ENCODE data around the gene COL4A1.

Gene COL4A1

DNA sequence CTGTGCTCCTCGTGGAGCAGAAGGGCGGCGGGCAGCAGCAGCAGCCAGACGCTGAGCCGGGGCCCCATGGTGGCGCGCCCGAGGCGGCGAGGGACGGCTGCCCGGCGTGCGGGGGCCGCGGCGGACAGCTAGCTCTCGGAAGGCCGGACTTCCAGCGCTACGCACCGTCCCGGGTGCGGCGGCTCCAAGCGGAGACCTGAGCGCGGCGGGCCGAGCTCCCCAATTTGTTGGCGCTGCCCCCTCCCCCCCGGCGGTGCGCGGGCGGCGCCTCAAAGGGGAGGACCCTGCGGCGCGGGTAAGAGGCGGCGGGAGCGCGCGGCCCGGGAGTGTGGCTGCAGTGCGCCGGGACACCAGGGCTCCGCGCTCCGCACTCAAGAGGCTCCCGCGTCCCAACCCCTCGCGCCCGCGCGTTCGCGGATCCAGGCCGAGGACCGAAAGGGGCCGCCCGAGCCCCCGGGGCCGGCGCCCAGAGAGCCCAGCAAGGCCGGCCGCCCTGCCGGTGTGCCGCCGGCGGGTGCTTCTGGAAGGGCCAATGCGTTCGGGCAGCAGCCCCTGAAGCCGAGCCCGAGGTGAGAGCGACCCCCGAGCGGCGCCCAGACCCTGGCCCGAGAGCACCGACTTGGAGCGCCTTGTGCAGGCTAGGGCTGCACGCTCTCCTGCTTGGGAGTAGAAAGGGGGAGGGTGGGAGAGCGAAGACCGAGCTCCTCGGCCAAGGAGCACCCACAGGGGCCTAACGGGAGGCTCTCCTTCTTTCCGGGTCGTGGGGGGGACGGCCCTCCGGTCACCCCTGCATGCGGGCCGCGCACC is at the start of gene COL4A1, which contains the start of gene COL4A2:
Gene COL4A1, minus strand, starts transcription at position 198 of the 807 bp plus-strand sequence. Its CDS starts 130 bp downstream, at position 68.
Gene COL4A2, plus strand, starts transcription at position 325 of the 807 bp plus-strand sequence. CDS start 620 bp downstream, outside the sequence.
- no peak for DNase-seq

DNA sequence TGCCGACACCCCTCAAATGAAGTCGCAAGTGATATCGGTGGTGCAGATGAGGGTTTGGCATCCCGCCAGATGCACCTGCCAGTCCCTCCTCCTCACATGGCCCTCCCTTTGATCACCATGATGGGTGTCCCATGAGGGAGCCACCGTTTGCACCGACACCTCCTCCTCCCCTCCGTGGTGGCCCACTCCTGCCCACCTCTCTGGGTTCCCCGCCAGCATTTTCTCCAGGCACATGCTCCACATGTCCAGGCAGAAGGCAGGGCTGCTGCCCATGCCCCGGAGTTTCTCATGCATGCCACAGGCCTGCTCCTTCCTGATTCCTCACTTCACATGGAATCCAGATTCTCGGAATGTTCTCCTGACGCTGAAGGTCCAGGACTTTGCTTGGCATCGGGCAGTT is 49.4 kb upstream of the COL4A1 start:
- no peak for DNase-seq

DNA sequence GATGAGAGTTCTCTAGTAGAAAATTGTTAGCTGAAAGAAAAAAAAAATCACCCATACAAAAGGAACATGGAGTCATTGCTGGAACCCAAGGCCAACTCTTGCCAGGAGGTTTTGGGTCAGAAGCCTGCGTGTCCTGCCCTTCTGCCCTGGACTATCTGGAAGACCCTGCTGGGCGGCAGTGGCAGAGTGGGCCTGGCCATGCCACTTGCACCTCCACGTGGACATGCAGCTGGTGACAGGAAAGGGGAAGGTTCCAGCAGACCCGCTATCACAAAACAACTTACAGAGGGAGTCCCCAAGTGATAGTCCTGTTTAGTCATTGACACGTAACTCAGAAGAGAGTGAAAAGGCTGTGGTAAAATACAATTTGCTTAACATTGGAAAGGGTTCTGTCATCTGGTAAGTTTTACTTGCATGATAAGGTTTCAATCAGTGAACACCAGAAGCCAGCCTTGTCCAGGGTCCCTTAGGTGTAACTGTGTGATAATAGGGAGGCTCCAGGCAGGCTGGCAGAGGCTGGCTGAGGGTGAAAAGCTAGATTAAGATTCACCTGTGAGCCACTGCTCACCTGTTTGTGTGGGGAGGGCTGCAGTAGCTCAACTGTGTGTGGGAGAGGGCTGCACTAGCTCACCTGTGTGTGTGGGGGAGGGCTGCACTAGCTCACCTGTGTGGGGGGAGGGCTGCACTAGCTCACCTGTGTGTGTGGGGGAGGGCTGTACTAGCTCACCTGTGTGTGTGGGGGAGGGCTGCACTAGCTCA is 47.9 kb upstream of the COL4A1 start:
- no peak for DNase-seq

GRCh38 chr13:110354123-110354627 is 47.2 kb upstream of the COL4A1 start:
- no peak for DNase-seq

DNA sequence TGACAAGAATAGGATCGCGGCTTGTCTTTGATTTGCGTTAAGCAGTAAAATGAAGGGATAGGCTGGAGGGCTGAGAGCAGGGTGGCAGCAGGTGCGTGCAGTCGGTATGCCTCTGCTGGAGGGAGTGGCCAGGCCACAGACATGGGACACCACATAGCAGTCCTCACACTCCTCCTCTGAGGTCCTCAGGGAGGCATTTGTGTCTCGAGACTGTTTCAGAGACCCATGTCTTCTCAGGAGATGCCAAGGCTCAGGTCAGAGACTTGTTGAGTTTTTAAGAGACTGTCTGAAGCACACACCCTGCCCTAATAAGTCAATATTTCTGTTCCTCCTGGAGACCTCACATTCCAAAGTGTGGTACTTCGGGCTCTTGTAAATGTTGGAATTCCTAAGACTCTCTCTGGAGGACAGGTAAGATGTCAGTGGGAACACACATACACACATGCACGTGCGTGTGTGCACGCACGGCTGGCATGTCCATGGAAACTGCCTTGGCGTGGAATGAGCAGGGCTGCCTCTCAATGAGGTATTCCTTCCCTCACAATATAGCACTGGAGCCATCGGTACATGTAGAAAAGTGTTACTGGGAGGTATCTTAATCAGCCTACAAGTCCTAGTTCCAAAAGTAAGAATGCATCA is 46.5 kb upstream of the COL4A1 start:
- DNase-seq = no peak

GRCh38 chr13:110352735-110353134 is 45.8 kb upstream of the COL4A1 start:
- no peak for DNase-seq

DNA sequence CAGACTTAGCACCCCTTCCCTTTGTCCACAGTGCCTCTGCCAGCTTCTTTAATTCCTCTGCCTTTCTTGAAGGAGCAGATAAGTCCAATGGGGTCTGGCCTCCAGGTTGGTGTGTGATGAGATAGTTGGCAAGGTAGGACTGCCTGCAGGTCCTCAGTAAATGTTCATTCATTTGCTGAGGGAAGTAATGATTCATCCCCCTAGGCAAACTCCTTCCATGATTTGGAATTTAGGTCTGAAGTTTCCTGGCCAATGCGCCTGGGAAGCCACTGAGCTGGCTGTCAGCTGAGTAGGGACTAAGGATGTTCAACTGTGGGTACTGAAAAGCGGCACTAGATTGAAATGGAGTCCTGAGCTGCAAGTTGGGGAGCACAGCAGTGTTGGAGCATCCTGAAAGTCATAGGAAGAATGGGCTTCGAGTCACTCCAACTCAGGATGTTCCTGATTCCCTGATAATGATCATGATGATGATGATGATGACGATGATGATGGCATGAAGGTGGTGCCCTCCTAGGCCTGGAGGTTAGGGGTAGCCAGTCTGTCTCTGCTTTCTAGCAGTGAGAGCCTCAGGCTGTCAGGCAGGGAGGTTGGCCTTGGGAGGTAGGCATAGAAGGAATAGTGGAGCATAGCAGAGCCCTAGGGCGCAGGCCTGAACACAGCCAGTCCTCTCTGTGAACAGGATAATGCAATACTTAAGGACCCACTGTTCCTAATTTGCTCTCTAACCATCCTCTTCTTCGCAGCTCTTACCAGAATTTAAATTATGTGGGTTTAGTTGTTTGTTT is 44.9 kb upstream of the COL4A1 start:
- no peak for DNase-seq

GRCh38 chr13:110350509-110350908 is 43.6 kb upstream of the COL4A1 start:
- DNase-seq = no peak

DNA sequence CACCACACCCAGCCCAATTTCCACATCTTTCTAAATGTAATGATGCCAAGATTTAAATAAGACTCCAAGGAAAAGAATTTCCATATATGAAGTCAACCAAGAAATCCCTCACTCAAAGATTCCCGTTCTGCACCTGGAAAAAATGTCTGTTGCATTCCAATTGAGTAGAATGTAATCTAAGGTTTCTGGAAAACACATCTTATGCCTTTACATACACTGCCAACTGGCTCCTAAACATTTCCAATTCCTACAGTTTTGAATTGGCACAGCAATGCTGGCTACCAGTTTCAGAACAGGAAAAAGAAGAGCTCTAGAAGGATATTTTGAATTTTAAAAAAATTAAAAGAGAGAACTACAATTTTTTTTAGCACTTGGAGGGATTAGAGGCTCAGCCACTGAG is 43.1 kb upstream of the COL4A1 start:
- DNase-seq = no peak

DNA sequence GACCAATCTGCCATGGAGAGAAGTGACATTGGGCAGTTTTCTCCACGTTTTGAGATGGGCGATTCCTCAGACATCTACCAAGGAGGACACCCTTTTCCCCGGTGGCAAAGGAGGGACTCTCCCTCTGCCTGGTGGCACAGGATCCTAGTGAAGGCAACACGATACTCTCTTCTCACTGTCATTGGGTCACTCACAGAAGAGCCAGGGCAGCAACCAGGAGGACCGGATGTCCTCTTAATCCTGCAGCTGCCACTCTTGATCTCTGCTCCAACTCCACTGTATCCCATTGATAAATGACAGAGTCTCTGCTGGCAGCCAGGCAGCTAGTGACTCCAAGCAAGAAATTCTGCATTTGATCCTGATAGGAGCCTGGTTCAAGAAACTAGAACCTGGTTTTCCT is 42.3 kb upstream of the COL4A1 start:
- DNase-seq = no peak

DNA sequence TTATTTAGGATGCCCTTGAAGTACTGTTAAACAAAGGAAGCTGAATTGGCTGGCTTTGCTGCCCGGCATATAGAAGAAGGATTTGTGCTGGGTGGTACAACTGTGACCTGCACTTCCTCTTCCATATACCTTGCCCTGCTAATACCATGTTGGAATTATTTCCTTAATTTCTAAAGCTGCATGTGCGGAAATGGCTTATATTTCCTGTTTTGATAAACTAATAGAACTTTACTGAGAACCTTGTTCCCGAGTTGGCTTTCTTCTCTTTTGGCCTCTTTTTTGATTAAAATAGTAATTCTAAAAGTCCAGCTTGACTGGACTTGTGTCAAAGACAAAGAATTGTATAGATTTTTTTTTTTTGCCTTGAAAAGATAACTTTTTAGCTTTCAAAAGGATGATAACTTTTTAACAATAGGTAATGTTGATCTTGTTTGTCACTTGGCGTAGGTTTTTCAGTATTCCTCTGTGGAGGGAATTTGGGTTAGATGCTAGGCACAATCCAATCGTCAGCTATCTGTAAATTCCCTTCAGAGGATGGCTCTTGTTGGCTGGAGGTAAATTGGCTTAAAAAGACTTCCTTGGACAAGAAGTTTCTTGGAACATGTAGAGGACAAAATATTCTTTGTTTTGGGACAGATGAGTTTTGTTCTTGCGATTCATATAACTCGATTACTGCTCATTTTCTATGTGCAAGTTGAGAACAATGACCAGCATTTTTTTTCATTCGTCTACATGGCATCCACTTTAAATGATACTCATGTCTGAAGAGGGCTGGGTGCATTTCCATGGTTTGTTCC is 41.5 kb upstream of the COL4A1 start:
- no peak for DNase-seq

DNA sequence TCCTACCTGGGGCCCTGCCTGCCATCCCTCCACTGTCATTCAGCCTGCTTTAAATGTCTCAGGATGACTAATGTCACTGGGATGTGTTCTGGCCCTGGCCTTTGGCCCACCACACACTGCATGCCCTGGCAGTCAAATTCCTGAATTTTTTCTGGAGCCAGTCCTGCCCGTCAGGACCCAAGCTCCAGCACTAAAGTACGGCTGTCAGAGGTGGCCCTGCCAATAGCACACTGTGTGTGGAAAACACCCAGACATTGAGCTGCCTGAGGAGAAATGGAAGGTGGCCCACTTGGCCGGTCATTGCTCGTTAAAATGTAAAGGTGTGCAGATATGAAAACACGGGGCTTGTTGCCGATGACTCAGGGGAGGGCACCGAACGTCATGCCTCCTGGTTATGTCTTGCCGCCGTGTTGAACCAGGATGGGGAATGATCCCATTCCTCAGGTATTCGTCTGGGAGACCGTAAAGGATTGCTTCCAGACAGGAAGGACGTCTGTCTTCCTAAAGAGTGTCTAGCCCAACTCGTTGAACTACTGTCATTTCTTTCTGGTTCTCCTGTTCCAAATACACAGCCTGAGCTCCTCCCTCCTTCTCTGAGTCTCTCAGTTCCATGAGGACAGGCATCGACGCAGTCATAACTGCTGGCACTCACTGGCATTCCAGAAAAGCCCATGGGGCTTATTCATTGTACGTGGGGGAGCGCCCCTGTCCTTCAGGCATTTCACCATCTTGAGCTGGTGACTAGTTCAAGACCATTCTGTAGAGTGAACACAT is 40.8 kb upstream of the COL4A1 start:
- no peak for DNase-seq

- DNase-seq = no peak
Observed at GRCh38 chr13:110347088-110347487, 40.1 kb upstream of the COL4A1 start.

DNA sequence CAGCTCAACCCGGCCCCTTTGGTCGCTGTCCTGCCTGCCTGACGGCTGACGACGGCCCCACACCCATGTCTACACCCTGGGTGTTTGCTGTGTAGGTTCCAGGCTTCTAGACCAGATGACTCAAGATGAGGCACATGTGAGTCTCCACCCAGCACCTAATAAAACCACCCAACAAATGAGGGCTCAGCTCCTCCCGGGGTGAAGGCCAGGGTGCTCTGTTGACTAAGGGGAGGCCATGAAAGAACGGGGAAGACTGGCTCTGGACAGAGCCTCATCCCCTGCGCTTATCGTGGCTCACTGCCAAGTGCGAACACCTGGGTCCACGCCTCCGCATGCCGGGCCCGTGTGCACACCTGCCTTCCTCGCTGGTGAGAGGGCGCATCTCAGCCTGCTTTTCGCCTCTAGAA is 39.7 kb upstream of the COL4A1 start:
- DNase-seq = no peak

- DNase-seq = no peak
Observed at GRCh38 chr13:110345701-110346100, 38.7 kb upstream of the COL4A1 start.

DNA sequence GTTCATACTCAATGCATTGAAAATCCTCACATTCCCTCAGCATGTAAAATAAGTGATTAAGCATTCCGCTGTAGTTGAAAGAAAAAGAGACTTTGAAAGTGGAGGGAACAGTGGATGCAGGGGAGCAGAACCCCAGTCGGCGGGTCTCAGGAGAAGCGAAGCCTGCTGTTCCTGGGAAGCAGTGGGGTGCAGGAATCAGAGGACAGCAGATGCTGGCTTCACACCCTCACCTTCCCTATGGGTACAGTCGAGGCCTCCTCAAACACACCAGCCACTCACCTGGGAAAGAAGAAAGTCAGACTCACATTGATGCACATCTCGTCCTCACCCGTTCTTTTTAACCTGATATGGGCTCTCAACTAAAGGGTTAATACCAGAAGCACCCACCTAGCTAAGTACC is 38.3 kb upstream of the COL4A1 start:
- DNase-seq = no peak

GRCh38 chr13:110344320-110344719 is 37.4 kb upstream of the COL4A1 start:
- DNase-seq = no peak

DNA sequence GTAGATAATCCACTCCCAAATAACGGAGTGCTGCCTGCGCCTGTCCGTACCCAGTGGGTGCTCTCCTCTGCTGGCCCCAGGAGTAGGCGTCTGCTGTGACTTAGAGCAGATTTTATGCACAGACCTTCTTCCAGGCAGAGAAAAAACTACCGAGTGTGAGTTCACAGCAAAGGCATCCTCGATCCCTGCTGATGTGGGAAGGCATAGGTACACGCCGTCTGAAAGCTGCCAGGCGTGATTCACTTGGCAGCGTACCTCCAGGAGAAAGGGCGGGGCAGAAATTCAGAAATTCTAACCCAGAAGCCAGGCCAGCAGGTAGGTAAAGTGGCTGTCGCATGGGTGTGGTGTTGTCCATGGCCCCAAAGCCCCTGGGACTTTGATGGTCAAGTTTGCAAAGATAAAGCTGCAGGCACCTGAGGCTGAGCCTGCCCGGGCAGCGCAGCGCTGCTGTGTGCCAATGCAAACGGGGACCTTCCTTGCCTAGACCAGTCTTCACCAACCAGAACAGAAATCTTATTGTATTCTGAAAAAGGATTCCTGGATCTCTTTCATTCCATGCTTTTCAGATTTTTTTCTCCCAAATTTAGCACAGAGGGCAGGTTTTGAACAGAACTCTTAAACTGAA is 36.4 kb upstream of the COL4A1 start:
- DNase-seq = no peak

GRCh38 chr13:110342474-110342873 is 35.5 kb upstream of the COL4A1 start:
- no peak for DNase-seq

DNA sequence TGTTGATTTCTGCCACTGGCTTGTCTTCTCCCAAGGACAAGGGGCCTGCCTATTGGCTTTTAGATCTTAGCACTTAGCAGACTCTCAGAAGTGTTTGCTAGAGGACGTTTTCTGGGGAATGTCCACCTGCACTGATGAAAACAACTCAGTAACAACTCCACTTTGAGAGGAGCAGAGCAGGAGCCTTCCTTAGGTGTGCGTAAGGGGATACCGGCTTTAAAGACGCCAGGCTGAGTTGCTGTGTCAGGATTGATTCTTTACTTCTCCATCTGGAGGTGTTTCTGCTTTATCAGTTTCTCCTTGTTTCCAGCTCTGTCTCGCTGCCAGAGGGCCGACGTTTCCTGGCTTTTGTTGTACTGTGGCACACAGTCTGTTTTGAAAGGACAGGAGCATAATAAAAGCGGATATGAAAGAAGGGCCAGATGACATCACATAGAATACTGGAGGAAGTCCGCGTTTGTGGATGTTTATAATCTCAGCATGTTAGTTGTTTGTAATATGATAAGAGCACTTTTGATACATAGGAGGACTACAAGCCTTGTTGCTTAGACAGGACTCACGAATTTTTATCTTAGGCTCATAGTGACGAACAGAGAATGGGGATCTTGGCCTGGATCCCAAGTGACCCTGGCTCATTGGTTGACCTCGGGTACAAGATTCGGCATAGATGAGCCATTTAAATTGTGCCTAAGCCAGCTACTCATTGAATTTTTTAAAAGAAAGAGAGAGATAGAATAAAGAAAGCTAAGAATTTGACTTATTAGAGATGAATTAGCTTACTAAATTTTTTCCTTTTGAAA is 34.7 kb upstream of the COL4A1 start:
- no peak for DNase-seq
